Effector CD4-positive, alpha-beta T cell (primary cell): ENCODE data around the gene FAM163B.
"Not testable (repeated sequence)": the region's sequence is repeated elsewhere in the genome, so short reads cannot be mapped to it uniquely, and the experiment has no call there.

Experiments used
- DNase-seq: peaks from one replicate; pipeline ENCODE4 v3.0.0-alpha.2; 2020

FAM163B gene

DNA sequence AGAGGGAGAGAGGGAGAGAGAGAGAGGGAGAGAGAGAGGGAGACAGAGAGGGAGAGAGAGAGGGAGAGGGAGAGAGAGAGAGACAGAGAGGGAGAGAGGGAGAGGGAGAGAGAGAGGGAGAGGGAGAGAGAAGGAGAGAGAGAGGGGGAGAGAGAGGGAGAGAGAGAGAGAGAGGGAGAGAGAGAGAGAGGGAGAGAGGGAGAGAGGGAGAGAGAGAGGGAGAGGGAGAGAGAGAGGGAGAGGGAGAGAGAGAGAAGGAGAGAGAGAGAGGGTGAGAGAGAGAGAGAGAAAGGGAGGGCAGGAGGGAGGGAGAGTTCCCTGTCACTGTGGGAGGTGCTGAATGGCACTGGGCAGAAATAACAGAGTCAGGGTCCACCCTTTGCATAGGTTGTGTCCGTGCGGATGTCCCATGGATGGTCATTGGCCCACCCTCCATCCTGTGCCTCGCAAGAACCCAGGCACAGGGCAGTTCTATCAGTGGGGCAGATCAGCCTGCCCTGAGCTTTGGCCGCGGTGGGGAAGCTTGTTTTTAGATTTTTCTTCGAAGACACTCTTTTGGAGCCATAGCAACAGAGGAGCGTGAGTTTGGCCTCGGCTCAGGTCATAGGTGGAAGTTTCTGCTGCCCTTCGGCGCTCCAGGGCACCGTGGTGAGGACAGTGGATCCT is 44.6 kb downstream of the FAM163B start:
- DNase-seq, result no peak

DNA sequence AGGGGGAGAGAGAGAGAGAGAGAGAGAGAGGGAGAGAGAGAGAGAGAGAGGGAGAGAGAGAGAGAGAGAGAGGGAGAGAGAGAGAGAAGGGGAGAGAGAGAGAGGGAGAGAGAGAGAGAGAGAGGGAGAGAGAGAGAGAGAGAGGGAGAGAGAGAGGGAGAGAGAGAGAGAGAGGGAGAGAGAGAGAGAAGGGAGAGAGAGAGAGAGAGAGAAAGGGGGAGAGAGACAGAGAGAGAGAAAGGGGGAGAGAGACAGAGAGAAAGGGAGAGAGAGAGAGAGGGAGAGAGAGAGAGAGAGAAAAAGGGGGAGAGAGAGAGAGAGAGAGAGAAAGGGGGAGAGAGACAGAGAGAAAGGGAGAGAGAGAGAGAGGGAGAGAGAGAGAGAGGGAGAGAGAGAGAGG is 45.4 kb downstream of the FAM163B start:
- not testable (repeated sequence) for DNase-seq

DNA sequence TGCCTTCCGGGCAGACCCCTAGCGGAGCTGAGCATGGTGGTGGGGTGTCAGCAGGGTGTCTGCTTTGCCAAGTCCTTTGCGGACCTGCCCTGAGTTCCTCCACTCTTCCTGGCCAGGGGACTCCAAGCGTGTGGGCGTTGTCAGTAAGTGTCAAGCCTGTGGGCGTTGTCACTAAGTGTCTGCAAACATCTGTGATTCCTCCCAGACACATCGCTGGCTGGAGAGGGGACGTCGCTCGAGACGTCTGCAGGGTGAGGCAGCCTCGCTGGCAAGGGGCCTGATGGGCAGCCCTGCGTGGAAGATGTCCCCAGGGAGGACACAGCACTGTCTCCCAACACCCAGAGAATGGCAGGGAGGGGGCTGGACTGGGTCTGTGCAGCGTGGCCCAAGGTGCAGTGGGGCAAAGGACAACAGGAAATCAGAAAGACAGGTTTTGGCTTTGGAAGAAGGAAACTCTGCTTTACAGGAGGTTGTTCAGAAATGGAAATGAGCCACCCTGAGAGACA is 45.8 kb downstream of the FAM163B start:
- no peak for DNase-seq

DNA sequence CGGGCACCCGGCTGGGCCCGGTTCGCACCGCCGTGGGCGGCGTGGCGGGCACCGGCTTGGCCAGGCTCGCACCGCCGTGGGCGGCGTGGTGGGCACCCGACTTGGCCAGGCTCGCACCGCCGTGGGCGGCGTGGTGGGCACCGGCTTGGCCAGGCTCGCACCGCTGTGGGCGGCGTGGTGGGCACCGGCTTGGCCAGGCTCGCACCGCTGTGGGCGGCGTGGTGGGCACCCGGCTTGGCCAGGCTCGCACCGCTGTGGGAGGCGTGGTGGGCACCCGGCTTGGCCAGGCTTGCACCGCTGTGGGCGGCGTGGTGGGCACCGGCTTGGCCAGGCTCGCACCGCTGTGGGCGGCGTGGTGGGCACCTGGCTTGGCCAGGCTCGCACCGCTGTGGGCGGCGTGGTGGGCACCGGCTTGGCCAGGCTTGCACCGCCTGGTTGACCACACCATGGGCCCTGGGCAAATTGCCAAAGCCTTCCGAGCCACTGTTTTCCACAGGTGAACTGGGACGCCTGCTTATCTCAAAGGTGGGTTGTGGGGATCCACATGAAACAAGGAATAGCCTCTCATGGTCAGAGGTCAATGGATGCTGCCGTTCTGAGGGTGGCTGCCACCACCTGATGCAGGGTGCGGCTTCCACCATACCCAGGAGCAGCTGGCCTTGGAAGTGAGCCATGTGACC is 46.4 kb downstream of the FAM163B start:
- DNase-seq, result no peak

DNA sequence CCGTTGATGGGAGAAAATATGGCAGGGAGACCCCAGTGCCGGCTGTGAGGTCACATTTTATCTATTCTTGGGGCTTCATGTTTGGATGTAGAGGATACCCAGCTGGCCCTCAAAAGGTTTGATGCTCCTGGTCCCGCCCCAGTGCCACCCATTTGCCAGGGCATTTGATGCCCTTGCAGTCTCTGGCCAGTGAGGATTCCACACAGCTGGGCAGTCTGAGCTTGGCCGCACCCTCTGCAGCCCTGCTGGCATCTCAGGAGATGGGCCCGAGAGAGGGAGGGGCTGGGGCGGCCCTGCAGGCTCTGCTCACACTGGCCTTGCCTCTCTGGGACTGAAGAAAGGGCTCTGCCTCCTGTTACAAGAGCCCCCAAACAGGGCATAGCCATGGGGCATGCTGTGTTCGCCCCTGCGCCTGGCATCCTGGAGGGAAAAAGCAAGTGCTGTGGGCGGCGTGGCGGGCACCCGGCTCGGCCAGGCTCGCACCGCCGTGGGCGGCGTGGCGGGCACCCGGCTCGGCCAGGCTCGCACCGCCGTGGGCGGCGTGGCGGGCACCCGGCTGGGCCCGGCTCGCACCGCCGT is 47.1 kb downstream of the FAM163B start:
- DNase-seq, result no peak

DNA sequence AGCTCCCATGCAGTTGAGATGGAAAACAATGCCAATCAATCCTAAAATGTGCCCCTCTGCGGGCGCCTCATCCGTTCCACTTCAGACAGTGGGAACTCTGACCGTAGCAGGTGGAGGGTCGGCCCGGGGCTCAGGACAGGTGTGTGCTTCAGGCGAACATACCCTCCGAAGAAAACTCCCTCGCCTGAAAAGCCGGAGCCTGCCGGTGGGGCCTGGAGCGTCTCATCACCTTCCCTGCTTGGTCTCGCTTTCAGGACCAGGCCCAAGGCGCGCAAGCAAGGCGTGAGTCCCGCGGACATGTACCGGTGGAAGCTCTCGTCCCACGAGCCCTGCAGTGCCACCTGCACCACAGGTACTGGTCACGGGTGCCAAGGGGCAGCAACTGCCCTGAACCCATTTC is 48.2 kb downstream of the FAM163B start:
- no peak for DNase-seq

DNA sequence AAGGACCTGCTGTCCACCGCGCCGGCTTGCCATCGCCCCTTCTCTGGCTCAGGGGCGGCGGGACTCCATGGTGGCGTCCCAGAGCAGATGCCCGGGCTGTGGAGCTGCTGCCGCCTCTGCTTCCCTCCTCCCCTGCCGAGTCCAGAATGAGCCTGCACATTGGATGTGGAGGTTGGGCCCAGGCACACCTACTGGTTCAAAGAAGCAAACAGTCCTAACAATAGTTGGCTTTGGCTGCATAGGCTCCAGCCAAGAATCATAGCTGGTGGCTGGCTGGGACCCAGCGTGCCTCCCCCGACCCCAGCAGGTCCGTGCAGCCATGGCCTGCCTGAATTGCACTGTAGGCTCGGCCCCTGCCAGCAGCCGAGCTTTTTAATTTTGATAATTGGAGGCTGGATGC is 48.9 kb downstream of the FAM163B start:
- no peak for DNase-seq

DNA sequence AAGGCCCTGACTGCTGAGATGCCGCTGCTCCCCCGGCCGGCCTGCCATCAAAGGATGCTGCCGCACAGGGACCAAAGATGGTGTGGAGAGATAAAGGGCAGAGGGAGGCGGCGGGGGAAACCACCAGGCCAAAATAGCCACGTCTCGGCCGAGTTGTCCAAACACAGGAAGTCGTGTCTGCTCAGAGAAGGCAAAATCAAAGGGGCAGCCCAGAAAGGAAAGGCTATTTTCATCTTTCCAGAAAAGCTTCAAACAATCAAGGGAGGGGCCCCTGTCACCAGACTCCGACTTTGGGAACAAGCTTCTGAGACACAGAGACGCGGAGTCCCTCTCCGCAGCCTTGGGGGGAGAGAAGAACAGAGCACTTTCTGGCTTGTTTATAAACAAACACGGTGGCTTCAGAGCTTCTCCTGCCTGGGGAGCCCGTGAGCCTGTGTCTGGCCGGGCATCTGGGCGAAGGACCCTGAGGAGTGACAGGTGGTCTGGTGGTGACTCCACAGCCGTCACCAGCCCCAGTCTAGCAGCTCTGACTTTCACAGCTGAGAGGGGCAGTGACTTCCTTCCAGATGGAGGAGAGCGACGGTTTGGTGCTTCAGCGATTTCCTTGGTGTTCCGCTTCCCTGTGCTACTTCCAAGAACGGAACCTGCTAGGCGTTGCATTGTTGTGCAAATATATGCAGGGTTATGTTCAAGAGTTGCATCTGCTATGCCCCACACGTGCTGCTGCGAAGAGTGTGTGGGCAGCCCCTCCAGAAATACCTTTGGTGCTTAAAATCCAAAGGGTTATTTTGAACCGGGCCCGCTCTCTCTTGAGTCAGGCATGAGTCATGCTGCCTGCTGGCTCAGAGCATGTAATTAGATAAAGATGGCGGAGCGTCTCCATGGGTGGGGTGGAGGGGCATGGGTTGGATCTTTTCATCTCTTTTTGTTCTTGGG is 50.7 kb downstream of the FAM163B start:
- DNase-seq, result no peak

DNA sequence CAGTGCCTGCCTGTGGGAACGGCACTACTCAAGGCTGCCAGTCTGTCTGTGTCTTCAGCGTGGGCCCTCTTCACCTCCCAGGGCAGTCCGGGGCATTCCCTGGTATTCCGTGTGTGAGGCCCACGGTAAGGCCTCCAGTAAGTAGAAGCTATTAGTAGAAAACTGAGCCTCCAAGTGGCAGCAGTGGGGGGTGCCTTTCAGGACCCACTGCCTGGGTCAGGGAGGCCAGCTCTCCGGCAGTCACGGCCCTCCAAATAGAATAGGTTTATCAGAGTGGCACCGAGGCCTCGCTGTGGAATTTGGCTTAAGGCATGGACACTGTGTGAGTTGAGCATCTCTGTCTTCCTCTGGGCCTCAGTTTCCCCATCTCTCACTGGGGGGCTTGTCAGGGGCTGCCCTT is 51.6 kb downstream of the FAM163B start:
- DNase-seq, result no peak

DNA sequence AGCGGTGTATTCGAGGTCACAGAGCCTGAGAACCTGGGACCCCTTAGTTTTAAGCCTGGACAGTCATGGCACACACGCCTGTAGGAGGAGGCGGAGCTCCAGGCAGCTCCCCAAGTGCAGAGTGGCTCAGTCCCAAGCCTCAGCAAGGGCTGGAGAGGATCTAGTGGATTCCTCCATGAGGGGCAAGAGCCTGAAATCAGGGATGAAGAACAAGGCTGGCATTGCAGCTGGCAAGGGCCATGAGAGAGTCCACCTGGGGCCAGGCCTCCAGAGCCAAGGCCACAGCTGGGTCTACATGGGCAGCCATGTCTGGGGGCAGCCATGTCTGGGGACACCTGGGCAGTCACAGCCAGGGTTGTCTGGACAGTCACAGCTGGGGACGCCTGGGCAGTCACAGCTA is 52.8 kb downstream of the FAM163B start:
- DNase-seq, result no peak

DNA sequence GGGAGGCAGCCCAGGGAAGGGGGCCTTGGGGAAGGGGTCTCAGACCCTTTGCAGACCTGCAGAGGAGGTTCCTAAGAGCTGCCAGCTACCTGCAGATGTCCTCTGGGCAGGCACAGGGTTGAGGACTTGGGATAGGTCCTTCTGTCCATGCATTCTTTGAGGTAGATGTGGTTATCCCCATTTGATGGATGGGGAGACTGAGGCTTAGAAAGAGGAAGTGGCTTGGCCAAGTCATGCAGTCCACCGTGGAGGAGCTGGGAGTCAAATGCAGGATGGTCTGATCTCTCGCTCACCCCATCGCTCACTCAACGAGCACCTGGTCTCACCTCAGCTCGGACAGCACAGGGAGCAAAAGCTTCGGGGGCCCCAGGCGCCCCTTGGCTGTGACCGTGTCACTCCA is 54.5 kb downstream of the FAM163B start:
- no peak for DNase-seq

DNA sequence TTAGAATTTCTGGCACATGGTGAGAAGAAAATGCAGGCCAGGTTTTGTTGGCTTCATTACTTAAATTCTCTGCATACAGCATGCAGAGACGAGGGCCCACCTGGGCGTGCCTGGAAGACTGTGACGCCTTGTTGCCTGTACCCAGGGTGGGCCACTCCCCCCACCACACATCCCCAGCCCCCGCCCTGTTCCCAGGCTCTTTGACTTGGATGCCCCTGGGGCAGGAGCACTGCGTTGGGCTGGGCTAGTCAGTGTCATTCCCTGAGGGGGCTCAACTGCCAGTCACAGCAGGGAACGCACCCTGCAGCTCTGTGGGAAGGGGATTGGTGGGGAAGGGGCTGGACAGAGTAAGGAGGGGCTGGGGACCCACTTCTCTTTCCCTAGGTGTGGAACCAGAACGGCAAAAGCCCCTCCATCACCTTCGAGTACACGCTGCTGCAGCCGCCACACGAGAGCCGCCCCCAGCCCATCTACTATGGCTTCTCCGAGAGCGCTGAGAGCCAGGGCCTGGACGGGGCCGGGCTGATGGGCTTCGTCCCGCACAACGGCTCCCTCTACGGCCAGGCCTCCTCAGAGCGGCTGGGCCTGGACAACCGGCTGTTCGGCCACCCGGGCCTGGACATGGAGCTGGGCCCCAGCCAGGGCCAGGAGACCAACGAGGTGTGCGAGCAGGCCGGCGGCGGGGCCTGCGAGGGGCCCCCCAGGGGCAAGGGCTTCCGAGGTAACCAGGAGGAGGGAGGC is 55.0 kb downstream of the FAM163B start:
- DNase-seq, result no peak

DNA sequence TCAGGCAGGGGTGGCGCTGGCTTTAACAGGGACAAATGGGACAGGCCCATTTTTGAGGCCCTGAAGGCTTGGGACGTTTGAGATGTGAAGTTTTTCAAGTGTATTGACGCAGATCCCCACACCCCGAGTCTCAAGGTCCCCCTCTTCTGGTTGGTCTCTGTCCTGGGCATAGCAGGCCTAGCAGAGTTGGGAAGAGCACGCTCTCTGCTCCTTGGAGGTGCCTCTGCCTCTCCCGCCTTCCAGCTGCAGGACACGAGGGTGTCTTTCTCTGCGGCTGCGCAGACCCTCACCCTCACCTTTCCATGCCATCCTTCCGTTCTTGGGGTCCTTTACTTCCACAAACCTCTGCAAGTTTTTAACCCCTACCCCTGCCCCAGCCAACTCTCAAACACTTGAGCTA is 56.1 kb downstream of the FAM163B start:
- no peak for DNase-seq

DNA sequence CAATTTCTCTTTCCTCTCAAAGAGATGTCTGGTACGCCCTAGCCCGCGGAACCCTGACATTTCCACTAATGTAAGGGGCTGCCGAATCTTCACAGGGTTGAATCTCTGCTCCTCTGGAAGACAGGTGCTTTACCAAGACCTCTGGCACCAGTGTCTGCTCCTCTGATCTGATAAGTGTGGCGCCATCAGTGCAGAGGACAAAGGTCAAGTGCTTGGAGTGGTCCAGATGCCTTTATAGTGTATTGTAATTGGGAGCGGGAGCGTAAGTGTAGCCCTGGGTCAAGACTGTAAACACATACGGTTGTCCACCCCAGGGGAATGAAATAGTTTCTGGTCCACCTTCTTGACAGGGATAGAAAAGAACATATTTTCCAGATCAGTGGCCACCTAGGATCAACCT is 57.0 kb downstream of the FAM163B start:
- no peak for DNase-seq

DNA sequence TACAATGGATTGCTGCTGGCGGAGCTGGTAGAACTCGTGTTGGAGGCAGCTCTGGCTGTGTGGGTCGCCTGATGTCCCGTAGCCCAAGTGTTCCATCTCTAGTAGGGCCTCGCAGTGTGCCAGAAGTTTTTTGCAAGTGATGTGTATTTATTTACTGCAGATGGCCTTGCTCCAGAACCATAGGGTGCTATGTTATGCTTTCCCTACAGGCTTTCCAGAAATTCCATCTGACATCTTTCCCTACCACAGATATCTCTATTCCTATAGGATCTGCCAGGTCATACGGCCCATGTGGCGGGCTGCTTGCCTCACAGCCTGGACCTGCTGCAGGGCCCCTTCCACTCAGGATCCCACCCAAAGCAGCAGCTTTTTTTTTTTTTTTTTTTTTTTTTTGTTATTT is 57.7 kb downstream of the FAM163B start:
- DNase-seq, result no peak

DNA sequence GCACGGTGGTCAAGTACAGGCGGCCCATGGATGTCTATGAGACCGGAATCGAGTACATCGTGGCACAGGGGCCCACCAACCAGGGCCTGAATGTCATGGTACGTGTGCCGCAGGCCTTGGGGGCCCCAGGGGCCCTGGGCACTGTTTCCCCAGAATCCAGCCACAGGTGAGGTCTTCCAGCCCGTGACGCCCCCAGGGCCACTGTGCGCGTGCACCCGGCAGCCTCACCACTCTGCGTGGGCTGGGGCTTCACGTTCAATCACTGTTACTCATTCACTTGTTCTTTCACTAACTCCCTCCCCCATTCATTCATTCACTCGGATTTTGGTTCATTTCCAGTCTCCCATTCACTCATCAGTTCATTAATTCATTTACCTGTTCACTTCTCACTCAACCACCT is 62.1 kb downstream of the FAM163B start:
- no peak for DNase-seq

DNA sequence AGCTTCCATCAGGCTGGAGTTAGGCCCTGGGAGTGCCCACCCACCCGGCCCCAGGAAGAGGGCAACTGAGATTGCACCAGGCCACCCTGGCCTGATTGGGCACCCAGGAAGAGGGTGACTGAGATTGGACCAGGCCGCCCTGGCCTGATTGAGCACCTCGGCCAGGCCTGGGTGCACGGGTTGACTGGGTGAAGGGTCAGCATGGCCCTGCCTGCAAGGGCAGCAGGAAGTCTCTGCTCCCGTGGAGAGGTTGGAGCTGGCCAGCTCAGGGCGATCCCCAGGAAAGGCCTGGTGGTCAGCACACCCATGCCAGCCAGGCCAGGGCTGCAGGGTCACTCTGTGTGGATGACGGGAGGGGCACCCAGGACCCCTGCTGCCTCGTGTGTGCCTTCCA is 62.9 kb downstream of the FAM163B start:
- no peak for DNase-seq

DNA sequence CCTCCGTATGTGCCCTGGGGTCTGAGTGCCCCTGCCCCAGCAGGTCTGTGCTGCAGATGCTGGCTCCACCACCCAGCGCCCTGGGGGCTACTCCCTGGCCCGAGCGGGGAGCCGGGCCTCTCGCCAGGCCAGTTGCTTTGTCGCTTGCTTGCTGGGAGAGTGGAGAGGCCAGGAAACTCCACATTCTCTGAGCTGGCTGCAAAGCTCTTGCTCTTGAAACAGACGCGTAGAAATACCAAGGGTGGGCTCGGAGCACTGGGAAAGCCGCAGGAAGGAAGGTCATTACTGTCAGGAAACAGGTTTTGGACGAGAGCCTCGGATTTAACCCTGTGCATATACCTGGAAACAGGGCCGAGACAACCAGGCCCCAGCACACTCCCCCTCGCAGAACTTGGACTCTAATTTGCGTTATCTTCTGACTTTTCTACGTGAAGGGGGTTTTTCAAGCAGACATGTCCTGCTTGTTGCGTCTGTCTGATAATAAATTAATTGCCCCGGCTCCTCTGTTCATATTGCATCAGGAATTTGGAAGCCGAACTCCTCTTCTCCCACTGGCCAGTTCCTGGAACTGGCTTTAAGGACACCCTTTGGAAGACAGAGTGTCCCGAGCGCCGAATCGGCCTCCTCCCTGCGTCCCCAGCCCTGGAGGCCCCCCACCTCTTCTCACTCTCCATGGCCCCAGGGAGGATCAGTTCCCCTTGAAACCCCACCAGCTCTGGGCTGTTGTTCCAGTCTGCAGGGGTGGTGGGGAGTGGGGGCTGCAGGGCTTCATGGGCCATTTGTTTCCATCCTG is 63.5 kb downstream of the FAM163B start:
- no peak for DNase-seq

DNA sequence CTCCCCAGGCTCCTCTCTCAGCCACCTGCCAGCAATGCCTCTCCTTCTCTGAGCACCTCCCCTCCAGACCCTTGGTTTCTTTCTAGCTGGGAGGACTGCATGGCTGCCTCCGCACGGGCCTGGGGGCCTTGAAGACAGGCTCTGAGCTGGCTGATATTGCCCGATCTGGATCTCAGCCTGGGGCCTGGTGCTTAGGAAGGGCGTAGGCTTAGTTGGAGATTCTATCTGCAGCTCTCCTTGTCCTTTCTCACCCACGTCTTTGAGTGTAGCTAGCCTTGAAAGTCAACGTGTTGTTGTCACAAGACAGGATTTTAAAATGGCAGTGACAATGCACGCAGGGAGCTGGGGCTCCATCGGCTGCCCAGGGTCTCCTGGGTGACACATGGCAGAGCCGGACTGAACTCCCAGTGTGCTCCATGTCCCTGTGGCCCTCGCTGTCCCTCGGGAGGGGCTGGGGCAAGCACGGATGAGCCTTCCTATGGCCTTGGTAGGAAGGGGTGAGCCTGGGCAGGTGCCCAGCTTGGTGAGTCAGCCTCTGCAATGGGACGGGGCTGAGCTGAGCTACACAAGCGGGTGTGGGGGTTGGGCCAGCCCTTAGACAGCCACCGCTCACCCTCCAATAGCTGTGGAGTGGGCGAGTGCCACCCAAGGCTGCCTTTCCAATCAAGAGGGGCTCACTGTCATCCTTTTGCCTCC is 65.3 kb downstream of the FAM163B start:
- DNase-seq, result no peak

DNA sequence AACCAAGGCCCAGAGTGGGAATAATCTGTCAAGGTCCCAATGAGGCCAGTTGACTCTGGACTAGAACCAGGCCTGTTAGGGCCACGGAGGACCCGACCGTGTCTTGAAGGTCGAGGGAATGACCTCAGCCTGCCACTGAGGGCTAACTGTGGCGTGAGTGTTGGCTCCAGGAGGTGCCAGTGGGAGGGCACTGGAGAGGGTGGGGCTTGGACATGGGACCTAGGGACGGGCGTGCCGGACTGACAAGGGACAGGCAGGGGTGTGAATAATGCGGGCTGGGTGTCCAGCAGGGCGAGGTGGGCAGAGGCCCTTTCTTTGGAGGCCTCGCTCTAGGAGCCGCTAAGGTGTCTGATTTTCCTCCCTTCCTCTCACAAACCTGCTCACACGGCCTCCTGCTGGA is 67.2 kb downstream of the FAM163B start:
- no peak for DNase-seq

DNA sequence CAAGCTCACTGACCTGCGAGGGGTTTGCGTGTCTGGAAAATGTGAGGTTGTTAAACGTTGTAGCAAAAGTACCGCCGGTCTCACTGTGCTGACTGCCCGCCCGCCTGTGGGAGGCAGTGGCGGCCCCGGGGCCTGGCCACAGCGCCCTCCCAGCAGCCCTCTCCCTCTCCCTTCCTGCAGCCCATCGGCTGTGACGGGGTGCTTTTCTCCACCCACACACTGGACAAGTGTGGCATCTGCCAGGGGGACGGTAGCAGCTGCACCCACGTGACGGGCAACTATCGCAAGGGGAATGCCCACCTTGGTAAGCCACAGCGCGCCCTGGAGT is 68.5 kb downstream of the FAM163B start:
- DNase-seq, result no peak
